Colon (tissue), 2 donors: ENCODE measurements around the gene COX7B2.

Source experiments
- FAIRE-seq: peaks from 2 replicates; lab custom pipeline; 2012; peaks lifted over from hg19 to GRCh38; lab: Jason Lieb, UNC
- donor health status: control.
- donor health status: control.

Gene COX7B2, protein sequence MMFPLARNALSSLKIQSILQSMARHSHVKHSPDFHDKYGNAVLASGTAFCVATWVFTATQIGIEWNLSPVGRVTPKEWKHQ

DNA sequence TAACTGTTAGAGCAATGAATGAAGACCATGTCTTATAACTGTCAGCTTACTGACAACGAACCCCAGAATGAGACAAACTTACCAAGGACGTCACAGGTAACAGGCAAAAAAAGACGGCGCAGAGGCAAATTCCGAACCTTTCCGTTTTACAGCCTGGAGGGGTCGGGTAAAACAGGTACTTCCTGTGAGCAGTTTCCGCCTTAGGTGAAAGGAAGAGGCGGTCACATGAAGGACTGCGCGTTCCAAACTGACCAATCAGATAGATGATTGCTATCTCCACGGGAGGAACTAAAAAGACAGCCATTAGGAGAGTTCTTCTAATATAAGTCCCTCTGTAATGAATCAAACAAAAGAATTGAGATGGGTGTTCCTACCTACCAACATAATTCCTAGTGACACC lies at the start of gene COX7B2:
COX7B2 (minus strand) TSS at position 168 of the 400 bp plus-strand sequence. CDS start 174,053 bp downstream, outside the sequence.
- FAIRE-seq = no peak

DNA sequence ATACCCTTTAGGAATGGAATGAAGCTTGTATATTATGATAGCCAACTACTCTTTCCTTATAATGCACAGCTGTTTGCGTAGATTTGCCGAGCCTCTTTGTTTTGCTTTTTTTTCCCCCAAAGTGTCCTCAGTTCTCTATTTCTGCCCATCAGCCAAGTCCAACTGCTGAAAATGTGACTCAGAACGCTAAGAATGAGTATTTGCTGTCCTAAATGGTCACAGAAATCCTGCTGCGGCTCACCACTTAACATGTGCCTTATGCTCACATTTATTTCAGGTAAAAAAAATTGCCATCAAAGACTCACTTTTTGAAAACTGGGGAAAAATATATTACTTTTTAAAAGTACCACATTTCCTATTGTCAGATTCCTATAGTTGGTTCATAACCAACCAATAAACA lies 47.4 kb upstream of the COX7B2 start:
- FAIRE-seq = no peak

DNA sequence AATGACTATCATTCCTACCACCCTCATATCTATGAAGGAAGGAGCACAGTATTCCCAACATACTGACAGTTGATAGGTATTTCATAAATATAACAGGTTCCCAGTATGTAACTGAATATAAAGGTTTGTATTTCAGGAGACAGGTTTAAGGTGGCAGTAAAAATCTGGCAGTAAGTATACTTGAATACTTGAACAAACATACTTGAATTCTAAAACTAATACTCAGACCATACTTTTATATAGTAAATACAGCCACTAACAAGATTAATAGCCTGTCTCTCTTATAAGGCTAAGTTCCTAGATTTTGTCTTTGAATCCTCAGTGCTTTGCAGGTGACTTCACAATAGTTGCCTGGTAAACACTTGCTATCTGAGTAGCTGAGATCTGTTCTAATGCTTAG lies 46.6 kb upstream of the COX7B2 start:
- FAIRE-seq = no peak

DNA sequence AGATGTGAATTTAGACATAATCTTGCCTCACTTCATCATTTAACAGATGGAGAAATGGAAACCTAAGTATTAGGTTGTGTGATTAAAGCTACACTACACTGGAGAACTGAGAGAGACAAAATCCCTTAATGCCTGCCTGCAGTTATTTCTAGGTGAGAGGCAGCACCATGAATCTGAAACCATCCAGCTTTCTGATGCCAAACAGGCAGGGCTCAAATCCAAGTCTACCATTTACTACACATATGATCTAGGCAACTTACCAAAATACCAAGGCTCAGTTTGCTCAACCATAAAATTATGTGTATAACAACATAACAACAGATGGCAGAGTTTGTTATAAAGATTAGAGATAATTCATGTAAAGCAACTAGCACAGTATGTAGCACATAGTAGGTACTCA lies 45.6 kb upstream of the COX7B2 start:
- no peak for FAIRE-seq

DNA sequence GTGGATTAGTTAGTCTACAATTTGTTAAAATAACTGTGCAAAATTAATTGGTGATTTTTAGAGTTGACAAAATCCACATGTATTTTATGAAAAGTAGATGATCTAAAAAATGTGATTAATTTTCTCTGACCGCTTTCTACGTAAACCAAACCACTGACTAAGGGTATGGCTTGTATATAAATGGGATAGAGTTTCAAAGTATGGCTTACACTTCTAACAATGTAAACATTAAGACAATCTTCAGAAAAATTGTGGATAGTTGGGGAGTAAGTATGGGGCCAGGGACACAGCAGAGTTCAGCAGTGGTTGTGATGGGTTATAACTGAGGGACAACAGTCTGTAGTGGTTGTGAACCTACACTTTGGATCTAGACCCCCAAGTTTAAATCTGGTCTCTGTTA lies 44.5 kb upstream of the COX7B2 start:
- no peak for FAIRE-seq

DNA sequence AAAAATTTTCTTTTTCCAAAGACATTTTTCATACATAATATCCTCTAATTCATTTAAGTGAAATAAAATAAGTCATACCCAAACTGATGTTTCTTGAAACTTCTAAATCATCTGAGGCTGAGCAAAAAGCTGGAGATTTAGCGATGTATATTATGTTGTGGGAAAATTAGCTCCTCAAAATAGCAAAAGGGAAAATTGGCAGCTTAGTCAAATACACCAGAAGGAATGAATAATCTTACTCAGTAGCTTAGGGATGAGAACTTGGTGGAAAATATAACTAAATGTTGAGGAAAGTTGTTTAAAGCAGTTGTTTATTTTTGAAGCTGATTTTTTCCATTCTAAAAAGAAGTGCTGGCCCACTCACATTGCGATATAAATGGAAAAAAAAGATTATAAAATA lies 43.4 kb upstream of the COX7B2 start:
- no peak for FAIRE-seq

DNA sequence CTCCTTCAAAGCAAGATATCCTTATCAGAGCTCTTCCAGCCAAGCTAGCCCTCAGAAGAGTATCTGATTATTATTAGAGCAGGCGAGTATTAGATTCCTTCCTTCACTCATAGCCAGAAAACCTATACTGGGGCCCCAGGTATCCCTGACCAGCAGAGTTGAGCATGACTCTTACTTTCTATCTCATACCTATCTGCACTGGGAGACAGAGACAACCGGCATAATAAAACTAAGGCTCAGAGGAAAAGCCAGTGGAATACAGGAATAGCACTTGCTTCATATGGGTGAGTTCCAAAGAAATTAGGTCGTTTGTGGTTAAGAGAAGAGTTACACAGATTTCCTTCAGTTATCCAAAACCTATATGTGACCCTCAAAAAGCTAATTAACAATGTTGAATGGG lies 41.8 kb upstream of the COX7B2 start:
- no peak for FAIRE-seq

DNA sequence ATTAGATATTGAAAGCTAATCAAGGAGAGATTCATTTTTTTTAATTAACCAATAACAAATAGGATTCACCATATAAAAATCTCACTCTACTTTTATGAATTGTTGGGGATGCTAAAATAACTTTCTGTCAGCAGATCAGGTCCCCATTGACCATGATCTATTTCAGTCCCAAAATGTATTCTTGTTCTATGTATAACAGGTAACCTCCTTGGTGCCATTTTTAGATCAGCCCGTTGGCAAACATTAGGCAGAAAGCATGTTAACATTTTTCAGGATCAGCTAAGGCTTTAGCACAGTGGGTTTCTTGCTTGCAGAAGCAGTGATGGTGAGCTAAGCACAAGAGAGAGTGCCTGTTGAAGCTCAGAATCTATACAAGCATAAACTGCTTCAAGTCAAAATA lies 40.8 kb upstream of the COX7B2 start:
- FAIRE-seq = no peak

DNA sequence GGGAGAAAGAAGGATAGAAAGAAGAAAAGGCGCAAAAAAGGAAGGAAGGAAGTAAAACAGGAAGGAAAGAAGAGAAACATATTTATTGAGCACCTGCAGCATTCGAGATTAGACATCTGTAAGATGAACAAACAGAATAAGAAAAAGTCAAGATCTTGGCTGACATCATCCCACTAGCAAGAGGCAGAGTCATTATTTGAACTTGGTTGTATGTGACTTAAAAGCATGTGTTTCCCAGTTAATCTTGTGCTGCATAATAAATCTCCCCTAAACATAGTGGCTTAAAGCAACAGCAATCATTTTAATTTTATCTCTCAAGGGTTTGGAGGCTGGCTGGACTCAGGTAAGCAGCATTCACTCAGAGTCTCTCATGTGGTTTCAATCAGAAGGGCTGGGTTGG lies 38.5 kb upstream of the COX7B2 start:
- no peak for FAIRE-seq

DNA sequence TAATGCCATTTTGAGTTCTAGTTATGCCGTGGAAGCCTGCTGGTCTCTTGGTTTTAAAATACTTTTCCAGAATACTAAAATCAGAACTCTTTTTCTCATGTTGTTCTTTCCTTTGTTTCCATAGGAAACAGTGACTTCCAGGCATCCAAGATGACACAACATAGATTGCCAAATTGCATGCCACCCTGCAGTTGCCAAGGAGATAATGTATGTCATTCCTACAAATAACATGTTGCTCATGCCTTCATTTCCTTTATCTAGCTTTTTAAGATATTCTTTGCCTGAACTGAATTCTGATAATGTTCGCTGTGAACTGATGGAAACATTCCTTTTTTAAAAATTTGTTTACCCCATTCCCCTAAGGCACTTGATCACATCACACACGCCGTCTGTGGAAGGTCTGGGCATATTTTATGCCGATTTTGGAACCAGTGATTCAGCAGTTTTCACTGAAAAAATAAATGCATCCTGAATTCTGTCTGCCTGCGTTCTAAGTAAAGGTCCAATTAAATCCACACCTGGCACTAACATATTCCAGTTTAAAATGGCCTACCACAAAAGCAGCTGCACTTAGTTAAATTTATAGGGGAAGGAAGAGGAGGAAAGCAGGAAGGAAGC lies 38.0 kb upstream of the COX7B2 start:
- no peak for FAIRE-seq

DNA sequence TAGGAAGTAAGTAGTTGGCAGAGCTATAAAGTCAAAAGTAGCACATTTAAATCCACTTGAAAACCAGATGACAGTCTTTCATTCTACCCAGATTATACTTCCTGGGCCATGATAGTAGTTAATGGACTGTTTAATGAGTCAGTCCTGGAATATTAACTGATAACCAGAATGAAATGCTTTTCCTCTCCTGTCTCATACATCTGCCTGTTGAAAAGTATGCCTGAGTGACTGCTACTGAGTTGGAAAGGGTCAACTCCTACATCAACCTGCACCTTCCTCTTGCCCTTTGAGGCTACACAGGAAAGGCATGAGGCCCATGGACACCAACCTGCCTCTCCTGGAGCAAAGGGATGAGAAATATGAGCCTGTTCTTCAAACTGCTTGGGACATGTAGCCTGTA lies 36.0 kb upstream of the COX7B2 start:
- FAIRE-seq = no peak

DNA sequence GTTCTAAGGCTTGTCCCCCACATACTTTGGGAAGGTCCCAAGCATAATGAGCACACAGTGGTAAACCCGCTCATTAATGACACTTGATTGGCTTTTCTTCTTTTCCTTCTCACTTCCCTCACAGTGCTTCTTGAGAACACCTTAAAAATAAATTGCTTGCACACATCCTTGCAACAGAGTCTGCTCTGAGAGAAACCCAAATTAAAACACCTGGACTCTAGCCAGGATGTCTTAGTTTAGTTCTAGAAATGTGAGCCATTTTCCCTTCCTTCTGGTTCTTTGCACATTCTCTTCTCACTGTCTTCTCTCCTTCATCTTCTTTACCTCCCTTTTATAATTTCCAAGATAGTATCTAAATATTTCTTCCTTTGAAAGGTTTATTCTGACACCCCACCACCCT lies 35.3 kb upstream of the COX7B2 start:
- no peak for FAIRE-seq

DNA sequence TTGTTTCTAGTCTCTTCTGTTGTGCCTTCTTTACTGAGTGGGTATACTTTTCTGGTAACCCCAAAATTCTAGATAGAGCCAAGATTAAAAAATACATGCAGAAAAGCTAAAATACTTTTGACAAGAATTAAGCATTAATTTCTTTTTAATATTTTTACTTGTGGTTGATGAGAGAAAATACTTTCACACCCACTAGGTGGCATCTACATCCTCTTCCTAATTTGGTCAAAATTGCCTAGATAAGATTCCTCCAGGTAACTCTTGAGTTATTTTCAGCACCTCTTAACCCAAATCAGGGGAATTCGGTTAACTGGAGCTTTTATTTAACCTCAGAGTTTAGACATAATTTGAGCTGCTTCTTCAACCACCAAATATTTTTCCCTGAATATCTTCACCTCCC lies 28.4 kb upstream of the COX7B2 start:
- no peak for FAIRE-seq

DNA sequence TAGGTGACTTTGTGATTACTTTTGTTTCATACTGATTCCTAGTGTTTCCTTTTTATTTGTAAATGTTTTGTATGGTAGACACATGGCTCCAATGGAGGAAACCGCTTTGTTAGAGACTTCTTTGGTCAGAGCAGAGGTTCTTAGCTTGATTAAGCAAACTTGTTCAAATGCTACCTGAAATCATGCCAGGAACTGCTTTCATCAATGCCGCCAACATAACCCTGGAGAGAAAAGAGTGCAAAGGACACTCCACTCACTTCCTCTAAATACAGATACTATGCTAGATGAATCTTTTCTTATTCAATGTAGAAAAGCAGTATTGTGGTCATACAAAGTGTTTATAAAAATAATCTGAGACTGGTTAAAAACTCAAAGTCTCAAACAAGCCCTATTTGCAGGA lies 25.7 kb upstream of the COX7B2 start:
- FAIRE-seq = no peak

DNA sequence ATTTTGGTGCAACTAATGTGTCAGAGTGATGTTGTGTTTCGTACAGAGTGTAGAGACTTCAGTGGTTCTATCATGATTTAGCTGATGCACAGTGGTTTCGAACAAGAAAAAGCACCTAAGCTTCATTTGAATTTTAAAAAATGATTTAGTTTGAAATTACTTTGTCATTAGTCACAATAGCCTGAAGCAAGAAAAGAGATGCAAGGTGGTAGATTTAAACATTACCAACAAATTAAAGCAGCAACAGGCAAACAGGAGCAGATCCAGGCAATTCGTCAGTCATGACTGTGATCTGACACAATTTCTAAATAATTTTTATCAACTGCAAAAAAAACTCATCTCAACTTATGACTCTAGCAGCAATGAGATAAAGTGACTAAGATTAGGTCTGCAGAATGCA lies 24.6 kb upstream of the COX7B2 start:
- FAIRE-seq = no peak

DNA sequence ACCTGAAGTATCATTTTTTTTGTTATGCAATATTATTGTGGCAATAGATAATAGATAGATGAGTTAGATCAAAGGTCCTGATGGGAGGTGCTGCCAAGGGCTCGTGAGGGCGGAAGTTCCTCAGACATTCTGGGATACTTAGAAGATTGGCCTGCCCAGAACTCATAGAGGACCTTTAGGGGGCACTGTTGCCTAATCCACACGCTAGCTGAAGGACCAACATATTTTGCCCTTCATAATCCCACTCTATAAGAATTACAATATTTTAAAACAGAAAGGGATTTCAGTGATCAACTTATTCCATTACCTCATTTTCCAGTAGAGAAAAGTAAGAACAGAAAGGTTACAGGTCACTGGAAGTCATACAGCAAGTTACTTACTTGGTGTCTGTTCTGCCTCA lies 22.9 kb upstream of the COX7B2 start:
- no peak for FAIRE-seq

DNA sequence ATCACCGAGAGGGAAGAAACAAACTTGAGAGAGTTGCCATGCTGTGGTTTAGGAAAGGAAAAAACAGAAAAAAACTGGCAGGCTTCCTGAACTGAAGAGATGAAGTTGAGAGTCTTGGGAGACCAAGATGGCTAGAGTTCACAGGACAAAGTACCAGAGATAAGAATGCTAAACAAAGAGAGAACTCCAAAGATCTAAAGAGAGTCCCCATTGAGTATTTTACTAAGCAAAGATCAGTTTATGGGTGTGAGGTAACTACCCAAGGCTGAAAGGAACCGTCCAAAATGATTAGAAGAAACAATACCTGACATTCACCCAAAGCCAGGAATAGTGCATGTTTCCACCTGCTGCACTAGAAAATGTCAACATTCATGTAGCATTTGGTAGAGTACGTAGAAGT lies 21.8 kb upstream of the COX7B2 start:
- no peak for FAIRE-seq

DNA sequence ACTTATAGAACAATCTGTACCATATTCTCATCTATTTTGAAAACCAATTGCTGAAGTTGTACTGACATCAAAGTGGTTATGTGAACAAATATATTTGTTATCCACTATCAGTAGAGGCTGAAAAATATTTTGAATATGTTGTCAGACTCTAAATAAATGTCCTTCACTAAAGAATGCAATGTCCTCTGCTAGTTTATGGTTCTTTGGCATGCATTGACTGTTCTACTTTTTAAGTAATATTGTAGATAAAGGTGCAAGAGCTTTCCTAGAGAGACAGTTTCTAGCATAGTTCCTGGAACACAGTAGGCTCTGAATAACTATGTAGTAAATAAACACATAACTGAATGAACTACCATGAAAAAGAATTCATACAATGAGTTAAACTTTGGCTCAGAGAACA lies 18.2 kb upstream of the COX7B2 start:
- no peak for FAIRE-seq

DNA sequence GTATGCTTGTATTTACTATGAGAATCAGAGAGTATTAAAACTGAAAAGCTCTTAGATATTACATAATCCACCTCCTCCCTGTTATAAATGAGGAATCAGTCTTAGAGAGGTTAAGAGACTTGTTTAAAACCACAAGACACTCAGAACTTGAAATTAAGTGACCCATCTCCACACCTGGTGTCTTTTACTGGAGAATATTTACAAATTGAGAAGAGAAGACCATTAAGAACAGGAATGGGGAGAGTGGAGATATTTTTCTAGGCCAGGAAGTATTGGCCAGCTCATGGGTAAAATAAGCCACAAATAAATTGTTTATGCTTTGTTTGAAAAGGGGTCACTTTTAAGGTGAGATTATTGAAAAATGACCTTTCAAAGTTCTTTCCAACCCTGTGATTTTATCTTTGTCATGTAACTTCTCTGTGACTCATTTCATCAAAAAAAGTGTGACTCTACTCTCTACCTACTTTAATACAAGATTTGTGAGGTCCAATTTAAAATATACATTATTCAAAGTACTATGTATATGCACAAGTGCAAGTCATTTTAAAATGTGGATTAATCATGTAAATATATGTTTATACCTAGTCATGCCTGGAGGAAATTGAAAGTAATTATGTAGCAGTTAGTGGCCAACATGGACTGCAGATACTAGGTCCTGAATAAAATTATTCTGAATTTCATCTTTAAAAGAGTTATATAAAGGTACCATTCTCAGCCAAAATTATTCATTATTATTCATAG lies 15.9 kb upstream of the COX7B2 start:
- FAIRE-seq = no peak

DNA sequence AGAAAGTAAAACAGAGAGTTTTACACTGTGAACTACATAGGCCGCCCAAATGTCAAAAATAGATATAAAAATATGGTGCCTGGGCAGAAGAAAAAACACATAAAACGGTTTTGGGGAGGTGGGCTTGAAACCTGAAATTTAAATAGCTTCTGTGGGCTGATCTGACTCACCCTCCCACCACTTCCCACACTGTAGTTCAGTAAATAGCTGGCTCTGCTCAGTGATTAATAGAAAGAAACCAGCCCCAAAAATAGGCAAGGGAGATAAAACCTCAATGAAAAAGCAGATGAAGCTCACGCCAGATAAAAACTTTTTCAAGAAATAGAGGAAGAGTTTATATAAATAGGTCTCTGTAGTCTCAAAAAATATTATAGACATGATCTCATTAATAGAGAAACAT lies 13.2 kb upstream of the COX7B2 start:
- FAIRE-seq = no peak

DNA sequence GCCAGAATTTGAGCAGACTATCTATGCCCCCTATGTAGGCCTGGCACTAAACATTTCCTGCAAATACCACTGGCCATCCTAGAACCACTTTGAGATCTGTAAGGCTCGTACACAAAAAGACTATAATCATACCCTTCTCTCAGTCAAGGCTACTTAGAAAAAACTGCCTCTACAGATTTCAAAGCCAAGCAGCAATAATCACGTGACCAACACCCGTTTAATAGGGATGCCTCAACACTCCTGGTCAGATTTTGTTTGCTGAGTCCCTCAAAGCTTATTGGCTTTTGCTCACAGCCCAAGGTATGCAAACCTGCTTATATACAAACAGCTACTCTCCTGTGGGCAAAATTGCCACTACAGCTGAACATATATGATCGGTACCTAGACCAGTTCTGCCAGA lies 897 bp downstream of the COX7B2 start:
- FAIRE-seq = no peak

DNA sequence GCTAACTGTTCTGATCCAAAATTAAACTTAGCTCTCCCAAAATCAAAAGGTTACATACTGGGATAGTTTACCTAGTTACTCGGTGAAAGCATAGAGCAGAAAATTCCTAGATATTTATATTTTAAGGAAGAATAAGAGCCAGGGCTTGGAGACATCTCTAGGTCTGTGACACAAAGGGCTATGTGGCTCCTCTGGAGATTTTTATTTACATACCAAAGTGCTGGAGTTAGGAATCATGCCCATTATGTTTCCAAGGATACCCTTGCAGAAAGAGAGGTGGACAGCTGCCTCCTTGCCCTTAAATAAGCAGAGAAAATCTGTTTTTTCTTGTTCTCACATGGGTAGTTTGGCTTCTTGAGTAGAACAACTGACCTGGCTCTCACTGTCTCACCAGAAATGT lies 9.0 kb downstream of the COX7B2 start:
- no peak for FAIRE-seq

DNA sequence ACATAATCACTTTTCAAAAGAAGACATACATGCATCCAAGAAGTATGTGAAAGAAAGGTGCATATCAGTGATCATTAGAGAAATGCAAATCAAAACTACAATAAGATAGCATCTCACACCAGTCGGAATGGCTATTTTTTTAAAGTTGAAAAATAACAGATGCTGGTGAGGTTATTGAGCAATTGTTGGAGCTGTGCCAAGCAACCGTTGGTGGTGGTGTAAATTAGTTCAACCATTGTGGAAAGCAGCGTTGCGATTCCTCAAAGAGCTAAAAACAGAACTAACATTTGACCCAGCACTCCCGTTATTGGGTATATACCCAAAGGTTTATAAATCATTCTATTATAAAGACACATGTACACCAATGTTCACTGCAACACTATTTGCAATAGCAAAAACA lies 14.2 kb downstream of the COX7B2 start:
- FAIRE-seq = peak; percentile 36

DNA sequence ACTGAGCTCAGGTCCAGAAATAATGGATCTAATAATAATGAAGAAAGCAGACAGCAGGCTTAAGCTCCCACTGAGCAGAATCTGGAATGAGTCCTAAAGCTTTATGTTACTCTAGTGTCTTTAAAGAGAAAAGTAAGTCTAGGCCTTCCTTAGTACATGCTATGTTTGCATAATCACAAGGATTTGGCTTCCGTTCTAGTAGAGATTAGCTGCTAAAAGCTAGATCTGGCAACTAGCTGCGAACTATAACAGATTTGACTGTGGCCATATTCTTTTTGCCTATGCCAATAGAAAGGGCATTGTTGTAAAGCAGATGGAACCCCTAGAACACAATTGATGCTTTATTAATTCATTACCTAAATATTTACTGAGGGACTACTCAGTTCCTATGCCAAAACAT lies 19.0 kb downstream of the COX7B2 start:
- no peak for FAIRE-seq
